ENCODE data around the gene TACC2. TPM values are rescaled to one million over a fixed set of nuclear protein-coding genes. Genes with fewer than 3 reads are reported as not detected.

Gene TACC2
- total and polyA plus RNA-seq, 8 donors = 29.0 to 102 (median 52.9) TPM

- Histone ChIP-seq H3K27me3 (no peaks in the 10 kb centered on the region), H3K9me3 (no peaks in the 10 kb centered on the region), H3K4me3 (no peak overlapping the region), H3K27ac (no peak overlapping the region), H3K36me3 (peaks cover 0 to 6% (median 0%) of the 10 kb centered on the region in 4 donors), H3K4me1 (peaks cover 3 to 32% (median 13%) of the 10 kb centered on the region in 4 donors)
- intact Hi-C loops (cut with DNase I; ENCODE audit: low total_unique reads) = no loop called here
- no peak for TF ChIP-seq CTCF (IDR thresholded peaks at IDR 0.05)
- TF ChIP-seq EP300 (IDR thresholded peaks at IDR 0.05) = no peak
- no peak for TF ChIP-seq POLR2A (IDR thresholded peaks at IDR 0.05)
- no peak for TF ChIP-seq POLR2AphosphoS5 (IDR thresholded peaks at IDR 0.05)
- 80 to 87% (median 82%) methylated on average over 8 of the region's 8 CpGs for WGBS, 5 donors
- DNase-seq = no peak
Observed at GRCh38 chr10:122122493-122122892, 133.5 kb downstream of the TACC2 start.

- intact Hi-C loops (cut with DNase I; ENCODE audit: low total_unique reads) = no loop called here
- no peak for TF ChIP-seq CTCF (IDR thresholded peaks at IDR 0.05)
- TF ChIP-seq POLR2A (IDR thresholded peaks at IDR 0.05) = no peak
- TF ChIP-seq POLR2AphosphoS5 (IDR thresholded peaks at IDR 0.05) = no peak
- TF ChIP-seq EP300 (IDR thresholded peaks at IDR 0.05) = no peak
Observed at GRCh38 chr10:122123186-122123585, 134.2 kb downstream of the TACC2 start.

GRCh38 chr10:122124342-122124741 lies 135.4 kb downstream of the TACC2 start:
- no peak for DNase-seq
- no peak overlapping the region for H3K27ac ChIP-seq
- 73 to 83% (median 75%) methylated on average over 9 of the region's 9 CpGs for WGBS, 5 donors
- H3K27me3 ChIP-seq = no peaks in the 10 kb centered on the region
- TF ChIP-seq EP300 (IDR thresholded peaks at IDR 0.05) (no peak), POLR2A (IDR thresholded peaks at IDR 0.05) (no peak), CTCF (IDR thresholded peaks at IDR 0.05) (no peak), POLR2AphosphoS5 (IDR thresholded peaks at IDR 0.05) (no peak)
- H3K36me3 ChIP-seq = peaks cover 0 to 6% (median 0%) of the 10 kb centered on the region in 4 donors
- intact Hi-C loops (cut with DNase I; ENCODE audit: low total_unique reads) = no loop called here
- H3K4me1 ChIP-seq = peaks cover 10 to 38% (median 26%) of the 10 kb centered on the region in 4 donors
- no peak overlapping the region for H3K4me3 ChIP-seq
- no peaks in the 10 kb centered on the region for H3K9me3 ChIP-seq

More at GRCh38 chr10:122123186-122123585, 134.2 kb downstream of the TACC2 start:
- WGBS, 5 donors = 69 to 90% (median 81%) methylated on average over 8 of the region's 8 CpGs
- H3K4me1 ChIP-seq = peaks cover 10 to 39% (median 19%) of the 10 kb centered on the region in 4 donors
- H3K36me3 ChIP-seq = peaks cover 0 to 6% (median 0%) of the 10 kb centered on the region in 4 donors
- no peaks in the 10 kb centered on the region for H3K27me3 ChIP-seq
- no peaks in the 10 kb centered on the region for H3K9me3 ChIP-seq
- no peak overlapping the region for H3K4me3 ChIP-seq
- no peak for DNase-seq
- H3K27ac ChIP-seq = no peak overlapping the region

- H3K27ac ChIP-seq = no peak overlapping the region
Observed at GRCh38 chr10:122124808-122125207, 135.8 kb downstream of the TACC2 start.

More at GRCh38 chr10:122124808-122125207, 135.8 kb downstream of the TACC2 start:
- H3K27me3 ChIP-seq = no peaks in the 10 kb centered on the region
- H3K4me1 ChIP-seq = peaks cover 10 to 35% (median 26%) of the 10 kb centered on the region in 4 donors
- no peaks in the 10 kb centered on the region for H3K9me3 ChIP-seq
- DNase-seq = no peak
- 66 to 81% (median 76%) methylated on average over 7 of the region's 7 CpGs for WGBS, 5 donors
- TF ChIP-seq EP300 (IDR thresholded peaks at IDR 0.05) = no peak
- TF ChIP-seq POLR2AphosphoS5 (IDR thresholded peaks at IDR 0.05) = no peak
- no peak for TF ChIP-seq POLR2A (IDR thresholded peaks at IDR 0.05)
- no peak for TF ChIP-seq CTCF (IDR thresholded peaks at IDR 0.05)
- intact Hi-C loops (cut with DNase I; ENCODE audit: low total_unique reads) = no loop called here
- H3K4me3 ChIP-seq = no peak overlapping the region
- peaks cover 0 to 6% (median 0%) of the 10 kb centered on the region in 4 donors for H3K36me3 ChIP-seq
